ENCODE results near the gene TMEM150C. TPM values are rescaled to one million over a fixed set of nuclear protein-coding genes. Genes with fewer than 3 reads are reported as not detected.
"Not testable (repeated sequence)": the region's sequence is repeated elsewhere in the genome, so short reads cannot be mapped to it uniquely, and the experiment has no call there.

The TMEM150C gene
- total RNA-seq, 1 donor from 2014 or later, result 7.3 TPM

DNA sequence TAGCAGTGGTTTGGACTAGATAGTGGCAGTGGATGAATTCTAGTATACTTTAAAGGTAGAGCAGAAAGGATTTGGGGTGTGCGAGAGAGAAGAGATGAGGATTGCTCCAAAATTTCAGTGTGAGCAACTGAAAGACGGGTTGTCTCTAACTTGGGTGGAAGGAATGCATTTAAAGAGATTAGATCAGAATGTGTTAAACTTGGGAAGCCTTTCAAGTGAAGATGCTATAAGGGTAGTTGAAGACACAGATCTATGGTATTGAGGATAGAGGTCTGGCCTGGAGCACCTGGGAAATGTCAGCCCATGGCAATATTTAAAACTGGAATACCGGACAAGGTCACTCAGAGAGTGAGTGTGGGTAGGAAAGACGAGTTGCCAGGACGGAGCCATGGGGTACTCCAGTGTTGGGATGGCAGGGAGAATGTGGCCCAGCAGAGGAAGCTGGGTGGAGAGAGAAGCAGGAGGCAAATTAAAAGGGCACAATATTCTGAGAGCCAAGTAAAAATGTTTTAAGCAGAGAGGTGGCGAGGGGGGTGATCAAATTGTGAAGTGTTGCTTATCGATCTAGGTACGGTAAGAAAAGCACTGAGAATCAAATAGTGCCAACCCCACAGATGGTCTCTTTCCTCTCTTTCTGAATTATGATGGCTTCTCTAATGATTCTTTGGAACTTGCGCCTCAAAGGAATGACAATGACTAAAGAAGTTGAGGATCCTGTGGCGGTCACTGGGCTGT lies 80.8 kb downstream of the TMEM150C start:
- Mint-ChIP-seq H3K4me3 (ENCODE audit: low read depth) (no peak overlapping the region), H3K27me3 (no peaks in the 10 kb centered on the region), H3K4me1 (ENCODE audit: low read depth) (no peaks in the 10 kb centered on the region), H3K27ac (no peak overlapping the region), H3K36me3 (ENCODE audit: insufficient read depth) (no peaks in the 10 kb centered on the region), H3K9me3 (ENCODE audit: low read depth) (peaks cover 5% of the 10 kb centered on the region)
- DNase-seq (ENCODE audit: low spot score, unreplicated experiment), result no peak
- TF ChIP-seq, protein P1, sequence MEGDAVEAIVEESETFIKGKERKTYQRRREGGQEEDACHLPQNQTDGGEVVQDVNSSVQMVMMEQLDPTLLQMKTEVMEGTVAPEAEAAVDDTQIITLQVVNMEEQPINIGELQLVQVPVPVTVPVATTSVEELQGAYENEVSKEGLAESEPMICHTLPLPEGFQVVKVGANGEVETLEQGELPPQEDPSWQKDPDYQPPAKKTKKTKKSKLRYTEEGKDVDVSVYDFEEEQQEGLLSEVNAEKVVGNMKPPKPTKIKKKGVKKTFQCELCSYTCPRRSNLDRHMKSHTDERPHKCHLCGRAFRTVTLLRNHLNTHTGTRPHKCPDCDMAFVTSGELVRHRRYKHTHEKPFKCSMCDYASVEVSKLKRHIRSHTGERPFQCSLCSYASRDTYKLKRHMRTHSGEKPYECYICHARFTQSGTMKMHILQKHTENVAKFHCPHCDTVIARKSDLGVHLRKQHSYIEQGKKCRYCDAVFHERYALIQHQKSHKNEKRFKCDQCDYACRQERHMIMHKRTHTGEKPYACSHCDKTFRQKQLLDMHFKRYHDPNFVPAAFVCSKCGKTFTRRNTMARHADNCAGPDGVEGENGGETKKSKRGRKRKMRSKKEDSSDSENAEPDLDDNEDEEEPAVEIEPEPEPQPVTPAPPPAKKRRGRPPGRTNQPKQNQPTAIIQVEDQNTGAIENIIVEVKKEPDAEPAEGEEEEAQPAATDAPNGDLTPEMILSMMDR (IDR thresholded peaks at IDR 0.05; ENCODE audit: unreplicated experiment), result no peak

DNA sequence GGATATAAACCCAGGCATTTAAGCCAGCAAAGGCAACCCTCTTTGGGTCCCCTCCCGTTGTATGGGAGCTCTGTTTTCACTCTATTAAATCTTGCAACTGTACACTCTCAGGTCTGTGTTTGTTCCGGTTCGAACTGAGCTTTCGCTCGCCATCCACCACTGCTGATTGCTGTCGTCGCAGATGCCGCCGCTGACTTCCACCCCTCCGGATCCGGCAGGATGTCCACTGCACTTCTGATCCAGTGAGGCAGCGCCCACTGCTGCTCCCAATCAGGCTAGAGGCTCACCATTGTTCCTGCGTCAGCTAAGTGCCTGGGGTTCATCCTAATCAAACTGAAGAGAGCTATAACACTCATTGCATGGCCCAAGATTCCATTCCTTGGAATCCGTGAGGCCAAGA lies 82.2 kb downstream of the TMEM150C start:
- no peaks in the 10 kb centered on the region for H3K36me3 Mint-ChIP-seq (ENCODE audit: insufficient read depth)
- H3K27ac Mint-ChIP-seq, result no peak overlapping the region
- no peaks in the 10 kb centered on the region for H3K27me3 Mint-ChIP-seq
- TF ChIP-seq, protein P1 (IDR thresholded peaks at IDR 0.05; ENCODE audit: unreplicated experiment), result no peak
- no peak overlapping the region for H3K4me3 Mint-ChIP-seq (ENCODE audit: low read depth)
- H3K4me1 Mint-ChIP-seq (ENCODE audit: low read depth), result no peaks in the 10 kb centered on the region
- no peak for DNase-seq (ENCODE audit: low spot score, unreplicated experiment)
- H3K9me3 Mint-ChIP-seq (ENCODE audit: low read depth), result peaks cover 5% of the 10 kb centered on the region

DNA sequence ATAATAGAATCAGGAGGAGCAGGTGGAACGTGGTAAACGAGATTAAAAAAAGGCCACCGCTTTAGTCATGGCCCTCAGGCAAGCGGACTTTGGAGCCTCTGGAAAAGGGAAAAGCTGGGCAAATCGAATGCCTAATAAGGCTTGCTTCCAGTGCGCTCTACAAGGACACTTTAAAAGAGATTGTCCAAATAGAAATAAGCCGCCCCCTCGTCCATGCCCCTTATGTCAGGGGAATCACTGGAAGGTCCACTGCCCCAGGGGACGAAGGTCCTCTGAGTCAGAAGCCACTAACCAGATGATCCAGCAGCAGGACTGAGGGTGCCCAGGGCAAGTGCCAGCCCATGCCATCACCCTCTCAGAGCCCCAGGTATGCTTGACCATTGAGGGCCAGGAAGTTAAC lies 84.3 kb downstream of the TMEM150C start:
- H3K36me3 Mint-ChIP-seq (ENCODE audit: insufficient read depth); H3K9me3 Mint-ChIP-seq (ENCODE audit: low read depth); H3K27me3 Mint-ChIP-seq; H3K4me1 Mint-ChIP-seq (ENCODE audit: low read depth); H3K27ac Mint-ChIP-seq; DNase-seq (ENCODE audit: low spot score, unreplicated experiment); H3K4me3 Mint-ChIP-seq (ENCODE audit: low read depth): not testable (repeated sequence)

DNA sequence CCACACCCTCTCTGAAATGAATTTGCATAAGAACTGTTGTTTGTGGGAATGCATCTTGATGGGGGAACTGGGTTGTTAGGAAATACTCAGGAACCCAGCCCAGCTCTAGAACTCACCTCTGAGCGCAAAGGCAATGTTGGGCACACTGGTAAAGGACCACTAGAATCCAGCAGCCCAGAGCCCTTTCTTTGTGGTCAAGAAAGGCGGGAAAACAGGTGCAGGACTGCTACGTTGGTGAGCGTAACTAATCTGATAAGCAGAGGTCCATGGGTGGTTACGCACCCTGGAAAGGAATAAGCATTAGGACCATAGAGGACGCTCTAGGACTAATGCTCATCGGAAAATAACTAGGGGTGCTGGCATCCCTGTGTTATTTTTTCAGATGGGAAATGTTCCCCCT lies 85.9 kb downstream of the TMEM150C start:
- H3K27ac Mint-ChIP-seq; DNase-seq (ENCODE audit: low spot score, unreplicated experiment); H3K4me3 Mint-ChIP-seq (ENCODE audit: low read depth); H3K36me3 Mint-ChIP-seq (ENCODE audit: insufficient read depth); H3K27me3 Mint-ChIP-seq; H3K4me1 Mint-ChIP-seq (ENCODE audit: low read depth); H3K9me3 Mint-ChIP-seq (ENCODE audit: low read depth): not testable (repeated sequence)

DNA sequence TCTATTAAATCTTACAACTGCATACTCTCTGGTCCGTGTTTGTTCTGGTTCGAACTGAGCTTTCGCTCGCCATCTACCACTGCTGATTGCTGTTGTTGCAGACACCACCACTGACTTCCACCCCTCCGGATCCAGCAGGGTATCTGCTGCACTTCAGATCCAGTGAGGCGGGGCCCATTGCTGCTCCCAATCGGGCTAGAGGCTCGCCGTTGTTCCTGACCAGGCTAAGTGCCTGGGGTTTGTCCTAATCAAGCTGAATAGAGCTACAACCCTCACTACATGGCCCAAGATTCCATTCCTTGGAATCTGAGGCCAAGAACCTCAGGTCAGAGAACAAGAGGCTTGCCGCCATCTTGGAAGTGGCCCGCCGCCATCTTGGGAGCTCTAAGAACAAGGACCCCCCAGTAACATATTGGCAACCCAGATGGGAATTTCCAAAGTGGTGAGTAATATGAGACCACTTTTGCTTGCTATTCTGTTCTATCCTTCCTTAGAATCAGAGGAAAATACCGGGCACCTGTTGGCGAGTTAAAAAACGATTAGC lies 88.1 kb downstream of the TMEM150C start:
- no peak for DNase-seq (ENCODE audit: low spot score, unreplicated experiment)
- Mint-ChIP-seq H3K27ac (no peak overlapping the region), H3K36me3 (ENCODE audit: insufficient read depth) (peaks cover 1% of the 10 kb centered on the region), H3K9me3 (ENCODE audit: low read depth) (peaks cover 5% of the 10 kb centered on the region), H3K27me3 (no peaks in the 10 kb centered on the region), H3K4me3 (ENCODE audit: low read depth) (no peak overlapping the region), H3K4me1 (ENCODE audit: low read depth) (no peaks in the 10 kb centered on the region)
- TF ChIP-seq, protein P1 (IDR thresholded peaks at IDR 0.05; ENCODE audit: unreplicated experiment), result no peak

DNA sequence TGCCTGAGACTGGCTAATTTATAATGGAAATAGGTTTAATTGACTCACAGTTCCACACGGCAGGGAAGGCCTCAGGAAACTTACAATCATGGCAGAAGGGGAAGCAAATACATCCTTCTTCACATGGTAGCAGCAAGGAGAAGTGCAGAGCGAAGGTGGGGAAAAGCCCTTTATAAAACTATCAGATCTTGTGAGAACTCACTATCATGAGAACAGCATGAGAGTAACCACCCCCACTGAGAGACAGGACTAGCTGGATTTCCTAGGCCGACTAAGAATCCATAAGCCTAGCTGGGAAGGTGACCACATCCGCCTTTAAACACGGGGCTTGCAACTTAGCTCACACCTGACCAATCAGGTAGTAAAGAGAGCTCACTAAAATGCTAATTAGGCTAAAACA lies 88.7 kb downstream of the TMEM150C start:
- not testable (repeated sequence) for DNase-seq (ENCODE audit: low spot score, unreplicated experiment)

DNA sequence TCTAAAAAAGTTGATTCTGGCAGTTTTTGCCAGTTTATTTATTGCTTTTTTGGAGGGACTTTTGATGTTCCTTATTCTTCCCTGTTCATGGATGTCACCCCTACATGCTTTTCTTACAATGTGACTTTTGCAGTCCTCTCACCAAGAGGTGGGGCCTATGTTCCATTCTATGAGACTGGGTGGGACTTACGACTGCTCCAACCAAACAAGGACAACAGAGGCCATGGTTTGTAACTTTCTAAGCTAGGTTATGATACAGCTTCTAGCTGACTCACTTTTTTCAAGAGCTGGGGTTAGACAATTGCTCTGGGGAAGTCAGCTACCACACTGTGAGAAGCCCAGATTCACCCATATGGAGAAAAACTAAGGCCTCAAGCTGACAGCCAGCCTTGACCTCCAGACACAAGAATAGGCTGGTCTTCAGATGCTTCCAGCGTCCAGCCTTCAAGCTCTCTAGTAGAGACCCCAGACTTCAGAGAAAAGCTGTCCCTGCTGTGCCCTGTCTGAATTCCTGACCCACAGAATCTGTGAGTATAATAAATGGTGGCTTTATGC lies 91.9 kb downstream of the TMEM150C start:
- Mint-ChIP-seq H3K9me3 (ENCODE audit: low read depth) (peaks cover 4% of the 10 kb centered on the region), H3K4me3 (ENCODE audit: low read depth) (no peak overlapping the region), H3K4me1 (ENCODE audit: low read depth) (peaks cover 4% of the 10 kb centered on the region), H3K27me3 (no peaks in the 10 kb centered on the region), H3K36me3 (ENCODE audit: insufficient read depth) (peaks cover 3% of the 10 kb centered on the region), H3K27ac (no peak overlapping the region)
- TF ChIP-seq, protein P1 (IDR thresholded peaks at IDR 0.05; ENCODE audit: unreplicated experiment), result no peak
- DNase-seq (ENCODE audit: low spot score, unreplicated experiment), result no peak

More for the DNA sequence above, 88.7 kb downstream of the TMEM150C start:
- H3K27me3 Mint-ChIP-seq; H3K9me3 Mint-ChIP-seq (ENCODE audit: low read depth); H3K4me3 Mint-ChIP-seq (ENCODE audit: low read depth); H3K4me1 Mint-ChIP-seq (ENCODE audit: low read depth); H3K36me3 Mint-ChIP-seq (ENCODE audit: insufficient read depth); H3K27ac Mint-ChIP-seq: not testable (repeated sequence)

Measured in progenitor cell of endocrine pancreas (in vitro differentiated cells).